CD8-positive, alpha-beta memory T cell (primary cell): ENCODE data around the gene TM7SF2. TPM values are rescaled to one million over a fixed set of nuclear protein-coding genes. Genes with fewer than 3 reads are reported as not detected.

Source experiments
- CTCF ChIA-PET: fragments of 350-600 bp; sonication (Branson Sonifier 250); formaldehyde crosslinking; loops from one replicate; lab custom pipeline; 2021; ENCODE audit warnings: antibody characterized with exemption; lab: Charles Lee
- POLR2A ChIA-PET: fragments of 350-600 bp; sonication (Branson Sonifier 250); formaldehyde crosslinking; loops from one replicate; lab custom pipeline; 2021; ENCODE audit warnings: antibody characterized with exemption; lab: Charles Lee
- DNase-seq, 5 donors: peaks; one replicate each; pipeline versions ENCODE4 v3.0.0 to v3.0.0-alpha.2; 2020 to 2022; ENCODE audit warnings: mixed read lengths in 1 of 5
- H3K27ac ChIP-seq: one replicate; pipeline ENCODE4 v1.7.0; 2013; ENCODE audit warnings: low read depth, mild to moderate bottlenecking, low read length, moderate library complexity
- H3K27me3 ChIP-seq: 2 replicates; pipeline ENCODE4 v1.7.0; 2013; ENCODE audit warnings: low read length, mild to moderate bottlenecking; ENCODE audit not compliant: insufficient read depth, poor library complexity, severe bottlenecking
- H3K36me3 ChIP-seq: 2 replicates; pipeline ENCODE4 v1.7.0; 2013; ENCODE audit warnings: mild to moderate bottlenecking, low read length, moderate library complexity; ENCODE audit not compliant: insufficient read depth
- H3K4me1 ChIP-seq: 2 replicates; pipeline ENCODE4 v1.7.0; 2013; ENCODE audit warnings: mild to moderate bottlenecking, low read length, moderate library complexity; ENCODE audit not compliant: insufficient read depth
- H3K4me3 ChIP-seq: 2 replicates; pipeline ENCODE4 v1.7.0; 2013; ENCODE audit warnings: mild to moderate bottlenecking, low read length
- H3K9me3 ChIP-seq: 2 replicates; pipeline ENCODE4 v1.7.0; 2013; ENCODE audit warnings: mild to moderate bottlenecking, low read length
- H3K27ac Mint-ChIP-seq, 8 donors: one replicate each; pipeline ENCODE4 v1.8.0; 2020 to 2021; ENCODE audit warnings: mixed read lengths in 8 of 8, mild to moderate bottlenecking in 6 of 8, inconsistent platforms in 3 of 8, moderate library complexity in 3 of 8
- H3K27me3 Mint-ChIP-seq, 2 donors: one replicate each; pipeline ENCODE4 v1.8.0; 2020 to 2021; ENCODE audit warnings: mixed read lengths in 2 of 2, mild to moderate bottlenecking in 1 of 2, moderate library complexity in 1 of 2
- H3K36me3 Mint-ChIP-seq, 3 donors: one replicate each; pipeline ENCODE4 v1.8.0; 2020 to 2021; ENCODE audit warnings: mixed read lengths in 3 of 3, inconsistent platforms in 1 of 3, mild to moderate bottlenecking in 1 of 3
- H3K4me1 Mint-ChIP-seq, 3 donors: one replicate each; pipeline ENCODE4 v1.8.0; 2020 to 2021; ENCODE audit warnings: mixed read lengths in 3 of 3, inconsistent platforms in 1 of 3, mild to moderate bottlenecking in 1 of 3
- H3K4me3 Mint-ChIP-seq, 7 donors: one replicate each; pipeline ENCODE4 v1.8.0; 2020 to 2021; ENCODE audit warnings: mixed read lengths in 7 of 7, mild to moderate bottlenecking in 6 of 7, moderate library complexity in 4 of 7, inconsistent platforms in 2 of 7
- H3K9me3 Mint-ChIP-seq, 5 donors: one replicate each; pipeline ENCODE4 v1.8.0; 2020 to 2022; ENCODE audit warnings: mixed read lengths in 5 of 5, mild to moderate bottlenecking in 3 of 5, moderate library complexity in 2 of 5, inconsistent platforms in 1 of 5
- polyA plus RNA-seq: library from polyadenylated mRNA; unstranded; fragments of 300-500 nt; fragmentation: Illumina TruSeq; gene quantifications from one replicate; pipeline ENCODE4 v1.2.3, GENCODE V29; 2021
- total RNA-seq, 2 experiments: library from RNA; stranded (reverse); gene quantifications; one replicate each; pipeline ENCODE4 v1.2.3, GENCODE V29; 2021

The TM7SF2 gene
- total and polyA plus RNA-seq, 3 experiments from 2014 or later = 11.1 to 17.9 (median 17.8) TPM

GRCh38 chr11:65111159-65111743 is 421 bp upstream of the TM7SF2 start:
- Histone ChIP-seq H3K4me3 (no peak overlapping the region), H3K27ac (no peak overlapping the region), H3K4me1 (peaks cover 42% of the 10 kb centered on the region), H3K36me3 (peaks cover 17% of the 10 kb centered on the region), H3K9me3 (no peaks in the 10 kb centered on the region), H3K27me3 (no peaks in the 10 kb centered on the region)
- ChIA-PET POLR2A (interaction anchor here (0.6 to 4.9 kb wide), 11 partner anchors 10 to 385 kb away, joined by 3 to 40 read pairs (median 6); partner anchors contain the start of genes ARL2, CAPN1, FAU and MRPL49), CTCF (interaction anchor here (0.7 to 6.1 kb wide), 26 partner anchors 10 to 263 kb away, joined by 3 to 104 read pairs (median 4); partner anchors contain the start of genes ARL2, CAPN1, CDC42EP2 and CDCA5)
- Mint-ChIP-seq H3K27ac (peak overlapping the region; percentile 67 to 93 (median 86)), H3K9me3 (no peaks in the 10 kb centered on the region), H3K36me3 (peaks cover 0 to 35% (median 2%) of the 10 kb centered on the region in 3 donors), H3K4me3 (peak overlapping the region; percentile 83 to 90 (median 87)), H3K4me1 (peaks cover 30 to 50% (median 30%) of the 10 kb centered on the region in 3 donors), H3K27me3 (peaks cover 0 to 2% of the 10 kb centered on the region in 2 donors)
- DNase-seq = no peak

GRCh38 chr11:65112546-65113360 is 1.1 kb downstream of the TM7SF2 start:
- peaks cover under 1 to 30% (median under 1%) of the 10 kb centered on the region in 3 donors for H3K36me3 Mint-ChIP-seq
- no peaks in the 10 kb centered on the region for H3K9me3 Mint-ChIP-seq
- peaks cover 17% of the 10 kb centered on the region for H3K36me3 ChIP-seq
- peaks cover 34 to 63% (median 35%) of the 10 kb centered on the region in 3 donors for H3K4me1 Mint-ChIP-seq
- peak overlapping the region; percentile 83 to 90 (median 87) for H3K4me3 Mint-ChIP-seq
- H3K27me3 ChIP-seq = no peaks in the 10 kb centered on the region
- no peaks in the 10 kb centered on the region for H3K9me3 ChIP-seq
- H3K4me3 ChIP-seq = peak overlapping the region; percentile 81
- H3K4me1 ChIP-seq = peaks cover 49% of the 10 kb centered on the region
- CTCF ChIA-PET = interaction anchor here (0.7 to 6.1 kb wide), 14 partner anchors 8 to 217 kb away, joined by 3 to 104 read pairs (median 5); partner anchors contain the start of genes ARL2, CAPN1, FAU and MRPL49
- POLR2A ChIA-PET = interaction anchor here (0.7 to 4.9 kb wide), 6 partner anchors 9 to 254 kb away, joined by 3 to 40 read pairs (median 8); partner anchors contain the start of genes FAU, MRPL49, SYVN1 and VPS51
- peaks cover 0 to 2% of the 10 kb centered on the region in 2 donors for H3K27me3 Mint-ChIP-seq
- peak; percentile 65 to 83 (median 71) for DNase-seq
- H3K27ac ChIP-seq = peak overlapping the region; percentile 65
- H3K27ac Mint-ChIP-seq = peak overlapping the region; percentile 24 to 87 (median 77)

GRCh38 chr11:65113361-65113756 is 1.7 kb downstream of the TM7SF2 start:
- H3K9me3 Mint-ChIP-seq = no peaks in the 10 kb centered on the region
- peaks cover 17% of the 10 kb centered on the region for H3K36me3 ChIP-seq

GRCh38 chr11:65113839-65114238 is 2.2 kb downstream of the TM7SF2 start:
- H3K4me1 ChIP-seq = peaks cover 49% of the 10 kb centered on the region
- ChIA-PET CTCF (interaction anchor here (1.3 to 6.1 kb wide), 3 partner anchors 15 to 216 kb away, joined by 3 to 104 read pairs (median 4); partner anchors contain the start of genes ARL2 and VPS51), POLR2A (interaction anchor here (0.5 to 4.9 kb wide), 4 partner anchors 8 to 390 kb away, joined by 3 to 40 read pairs (median 8); partner anchors contain the start of genes FAU, MRPL49 and VPS51)
- H3K27me3 ChIP-seq = no peaks in the 10 kb centered on the region
- no peak overlapping the region for H3K4me3 ChIP-seq
- H3K36me3 ChIP-seq = peaks cover 19% of the 10 kb centered on the region
- peaks cover 0 to 3% of the 10 kb centered on the region in 2 donors for H3K27me3 Mint-ChIP-seq
- peaks cover 42 to 72% (median 42%) of the 10 kb centered on the region in 3 donors for H3K4me1 Mint-ChIP-seq
- peak overlapping the region; percentile 83 to 90 (median 87) for H3K4me3 Mint-ChIP-seq
- peak overlapping the region in 6 of 8 donors; percentile 29 to 93 (median 70) for H3K27ac Mint-ChIP-seq
- no peak overlapping the region for H3K27ac ChIP-seq
- DNase-seq = no peak
- peaks cover 2 to 37% (median 3%) of the 10 kb centered on the region in 3 donors for H3K36me3 Mint-ChIP-seq
- no peaks in the 10 kb centered on the region for H3K9me3 Mint-ChIP-seq
- H3K9me3 ChIP-seq = no peaks in the 10 kb centered on the region

More at GRCh38 chr11:65113361-65113756, 1.7 kb downstream of the TM7SF2 start:
- Histone ChIP-seq H3K27ac (peak overlapping the region; percentile 65), H3K27me3 (no peaks in the 10 kb centered on the region), H3K4me3 (peak overlapping the region; percentile 81), H3K9me3 (no peaks in the 10 kb centered on the region), H3K4me1 (peaks cover 49% of the 10 kb centered on the region)
- CTCF ChIA-PET = interaction anchor here (0.7 to 6.1 kb wide), 9 partner anchors 7 to 216 kb away, joined by 3 to 104 read pairs (median 5); partner anchors contain the start of genes ARL2, CAPN1, FAU and MRPL49
- Mint-ChIP-seq H3K36me3 (peaks cover 2 to 34% (median 3%) of the 10 kb centered on the region in 3 donors), H3K27ac (peak overlapping the region; percentile 29 to 87 (median 77)), H3K27me3 (peaks cover 0 to 3% of the 10 kb centered on the region in 2 donors), H3K4me3 (peak overlapping the region; percentile 83 to 90 (median 87)), H3K4me1 (peaks cover 37 to 67% (median 37%) of the 10 kb centered on the region in 3 donors)
- POLR2A ChIA-PET = interaction anchor here (0.7 to 4.9 kb wide), 3 partner anchors 8 to 254 kb away, joined by 3 to 40 read pairs (median 9); partner anchors contain the start of genes FAU, MRPL49 and VPS51
- no peak for DNase-seq

- peak overlapping the region in 3 of 7 donors; percentile 48 to 90 (median 83) for H3K4me3 Mint-ChIP-seq
These were observed 3.0 kb downstream of the TM7SF2 start for GRCh38 chr11:65114538-65115171.

GRCh38 chr11:65115361-65116082 is 3.9 kb downstream of the TM7SF2 start:
- H3K4me1 ChIP-seq = peaks cover 46% of the 10 kb centered on the region
- peaks cover 21% of the 10 kb centered on the region for H3K36me3 ChIP-seq
- ChIA-PET CTCF (interaction anchor here (1.3 to 2.0 kb wide), 2 partner anchors 11 to 101 kb away, joined by 5 read pairs; partner anchors contain the start of gene ARL2), POLR2A (interaction anchor here (0.6 kb wide), 2 partner anchors 34 to 332 kb away, joined by 7 to 9 read pairs; no protein-coding TSS in a partner anchor)
- Mint-ChIP-seq H3K4me3 (peak overlapping the region; percentile 29 to 91 (median 89)), H3K27me3 (peaks cover 0 to 3% of the 10 kb centered on the region in 2 donors), H3K27ac (peak overlapping the region in 7 of 8 donors; percentile 17 to 99 (median 78)), H3K4me1 (peaks cover 39 to 76% (median 40%) of the 10 kb centered on the region in 3 donors), H3K36me3 (peaks cover 2 to 42% (median 3%) of the 10 kb centered on the region in 3 donors), H3K9me3 (no peaks in the 10 kb centered on the region)
- no peak overlapping the region for H3K27ac ChIP-seq
- no peak for DNase-seq
- H3K4me3 ChIP-seq = no peak overlapping the region
- H3K27me3 ChIP-seq = no peaks in the 10 kb centered on the region
- no peaks in the 10 kb centered on the region for H3K9me3 ChIP-seq

More at GRCh38 chr11:65114538-65115171, 3.0 kb downstream of the TM7SF2 start:
- Histone ChIP-seq H3K4me1 (peaks cover 49% of the 10 kb centered on the region), H3K9me3 (no peaks in the 10 kb centered on the region), H3K36me3 (peaks cover 15% of the 10 kb centered on the region), H3K27me3 (no peaks in the 10 kb centered on the region), H3K27ac (no peak overlapping the region), H3K4me3 (no peak overlapping the region)
- no peak for DNase-seq
- Mint-ChIP-seq H3K9me3 (no peaks in the 10 kb centered on the region), H3K4me1 (peaks cover 42 to 76% (median 42%) of the 10 kb centered on the region in 3 donors), H3K27ac (peak overlapping the region in 6 of 8 donors; percentile 19 to 93 (median 74)), H3K36me3 (peaks cover 2 to 37% (median 3%) of the 10 kb centered on the region in 3 donors), H3K27me3 (peaks cover 0 to 3% of the 10 kb centered on the region in 2 donors)
- CTCF ChIA-PET = interaction anchor here (1.3 to 6.1 kb wide), 2 partner anchors 15 to 101 kb away, joined by 5 to 104 read pairs; partner anchors contain the start of genes ARL2 and VPS51
- POLR2A ChIA-PET = interaction anchor here (0.5 to 0.6 kb wide), 2 partner anchors 86 to 389 kb away, joined by 3 to 8 read pairs; no protein-coding TSS in a partner anchor
